A549 (cell line): Measurements from ENCODE around the gene PHOSPHO2. TPM values are rescaled to one million over a fixed set of nuclear protein-coding genes. Genes with fewer than 3 reads are reported as not detected.

Source experiments
- ATAC-seq, 2 experiments: fragments of 200-7000 bp in 1 of 2; fragments of >200 bp in 1 of 2; cut with Nextera tagmentation in 1 of 2; cut with Tn5 transposase in 1 of 2; 3 replicates each; pipeline versions ENCODE4 v1.8.0 to v1.9.1; 2018 to 2020; ENCODE audit warnings: mild to moderate bottlenecking in 1 of 2, moderate library complexity in 1 of 2
- CTCF ChIA-PET: fragments of 300-600 bp; sonication (Branson Sonifier 250); formaldehyde crosslinking; extraction: SDS; loops from one replicate; lab custom pipeline; 2021; ENCODE audit warnings: antibody characterized with exemption, inconsistent platforms; lab: Yijun Ruan, JAX
- POLR2A ChIA-PET: fragments of 350-600 bp; formaldehyde crosslinking; extraction: SDS; loops from one replicate; lab custom pipeline; 2021; ENCODE audit warnings: antibody characterized with exemption, inconsistent platforms; lab: Yijun Ruan, JAX
- DNase-seq, 2 experiments: peaks; one replicate each; pipeline versions ENCODE4 v3.0.0 to v3.0.0-alpha.2; 2011 to 2016; ENCODE audit warnings: low read depth in 1 of 2, low spot score in 1 of 2
- FAIRE-seq: peaks from 2 replicates; lab custom pipeline; 2011; peaks lifted over from hg19 to GRCh38; lab: Jason Lieb, UNC
- H3K27ac ChIP-seq, 2 experiments: fragments of >200 bp; sonication (Bioruptor Twin); formaldehyde crosslinking; 3 replicates each; pipeline ENCODE4 v1.5.1; 2016 to 2017
- H3K4me1 ChIP-seq: fragments of >200 bp; sonication (Bioruptor Twin); formaldehyde crosslinking; 3 replicates; pipeline ENCODE4 v1.6.1; 2016
- H3K4me2 ChIP-seq: fragments of >200 bp; sonication (Bioruptor Twin); formaldehyde crosslinking; 3 replicates; pipeline ENCODE4 v1.6.1; 2016
- H3K4me3 ChIP-seq: fragments of >200 bp; sonication (Bioruptor Twin); formaldehyde crosslinking; 3 replicates; pipeline ENCODE4 v1.5.1; 2016
- H3K9me3 ChIP-seq: fragments of >200 bp; sonication (Bioruptor Twin); formaldehyde crosslinking; 3 replicates; pipeline ENCODE4 v1.6.1; 2016
- ATOH8 ChIP-seq: fragments of 250-450 bp; sonication (Bioruptor Pico); IDR thresholded peaks from 2 replicates; pipeline ENCODE4 v1.5.0; 2020; ENCODE audit warnings: low read depth, mild to moderate bottlenecking, moderate library complexity
- CBX2 ChIP-seq: fragments of 200-600 bp; sonication (generic); IDR thresholded peaks from 2 replicates; pipeline ENCODE4 v1.6.1; 2016; ENCODE audit warnings: low read depth, mild to moderate bottlenecking, borderline replicate concordance
- CTCF ChIP-seq: fragments of >200 bp; sonication (Bioruptor Twin); formaldehyde crosslinking; IDR thresholded peaks from 3 replicates; pipeline ENCODE4 v1.5.1; 2016
- EP300 ChIP-seq, 2 experiments: fragments of >200 bp; sonication (Bioruptor Twin); formaldehyde crosslinking; IDR thresholded peaks; 2 replicates in 1 of 2; 3 replicates in 1 of 2; pipeline ENCODE4 v1.6.1; 2016 to 2017
- HES2 ChIP-seq: fragments of >200 bp; sonication (Bioruptor Twin); formaldehyde crosslinking; IDR thresholded peaks from 2 replicates; pipeline ENCODE4 v1.6.1; 2016
- HMGXB4 ChIP-seq: fragments of 250-450 bp; sonication (Bioruptor Pico); IDR thresholded peaks from 2 replicates; pipeline ENCODE4 v1.5.0; 2021; ENCODE audit warnings: mild to moderate bottlenecking, moderate library complexity, borderline replicate concordance
- HOXB5 ChIP-seq: fragments of 250-450 bp; sonication (Bioruptor Pico); IDR thresholded peaks from 2 replicates; pipeline ENCODE4 v1.5.0; 2020; ENCODE audit warnings: mild to moderate bottlenecking, moderate library complexity
- KDM5A ChIP-seq: fragments of 200-600 bp; sonication (generic); IDR thresholded peaks from 2 replicates; pipeline ENCODE4 v1.6.1; 2016; ENCODE audit warnings: antibody characterized with exemption, mild to moderate bottlenecking
- MAFK ChIP-seq: fragments of 450-650 bp; IDR thresholded peaks from 2 replicates; pipeline ENCODE4 v1.6.1; 2014; ENCODE audit not compliant: partially characterized antibody
- MAX ChIP-seq: IDR thresholded peaks from 2 replicates; pipeline ENCODE4 v1.6.1; 2012
- MAZ ChIP-seq: fragments of 150-350 bp; IDR thresholded peaks from 2 replicates; pipeline ENCODE4 v1.6.1; 2014; ENCODE audit warnings: antibody characterized with exemption, low read depth, low read length, borderline replicate concordance
- NFE2L2 ChIP-seq: fragments of 150-350 bp; conservative IDR thresholded peaks from 2 replicates; pipeline ENCODE4 v1.6.1; 2014; ENCODE audit warnings: low read length
- NPAS2 ChIP-seq: fragments of 250-450 bp; sonication (Bioruptor Pico); IDR thresholded peaks from 2 replicates; pipeline ENCODE4 v1.8.0; 2022; ENCODE audit warnings: mild to moderate bottlenecking, moderate library complexity, borderline replicate concordance
- NR3C1 ChIP-seq: fragments of >200 bp; sonication (Bioruptor Twin); formaldehyde crosslinking; IDR thresholded peaks from 3 replicates; pipeline ENCODE4 v1.6.1; 2017
- PHF8 ChIP-seq: fragments of 200-600 bp; sonication (generic); IDR thresholded peaks from 2 replicates; pipeline ENCODE4 v1.6.1; 2016; ENCODE audit warnings: low read depth, mild to moderate bottlenecking, antibody characterized with exemption, moderate library complexity, borderline replicate concordance
- POLR2AphosphoS2 ChIP-seq: conservative IDR thresholded peaks from 2 replicates; pipeline ENCODE4 v1.6.1; 2012; ENCODE audit warnings: low read length, improper control_type of control experiment, inconsistent platforms
- RAD21 ChIP-seq, 2 experiments: fragments of >200 bp in 1 of 2; sonication (Bioruptor Twin) in 1 of 2; formaldehyde crosslinking in 1 of 2; IDR thresholded peaks in 1 of 2; conservative IDR thresholded peaks in 1 of 2; 2 replicates in 1 of 2; 3 replicates in 1 of 2; pipeline ENCODE4 v1.6.1; 2012 to 2018; ENCODE audit warnings: inconsistent platforms in 1 of 2
- REST ChIP-seq: fragments of 200-600 bp; sonication (generic); IDR thresholded peaks from 2 replicates; pipeline ENCODE4 v1.6.1; 2016; ENCODE audit warnings: antibody characterized with exemption, mild to moderate bottlenecking, moderate library complexity
- RFX5 ChIP-seq: fragments of 450-650 bp; IDR thresholded peaks from 2 replicates; pipeline ENCODE4 v1.7.1; 2014; ENCODE audit warnings: antibody characterized with exemption, mild to moderate bottlenecking, moderate library complexity
- SMC3 ChIP-seq: fragments of >200 bp; sonication (Bioruptor Twin); formaldehyde crosslinking; IDR thresholded peaks from 3 replicates; pipeline ENCODE4 v1.6.1; 2018; ENCODE audit warnings: inconsistent platforms
- USF2 ChIP-seq: fragments of 450-650 bp; IDR thresholded peaks from 2 replicates; pipeline ENCODE4 v1.6.1; 2014; ENCODE audit warnings: antibody characterized with exemption
- ZC3H11A ChIP-seq: fragments of 450-650 bp; IDR thresholded peaks from 2 replicates; pipeline ENCODE4 v1.6.1; 2014; ENCODE audit warnings: antibody characterized with exemption, mild to moderate bottlenecking
- ZNF302 ChIP-seq: fragments of 250-450 bp; sonication (Bioruptor Pico); IDR thresholded peaks from 2 replicates; pipeline ENCODE4 v1.9.0; 2021; ENCODE audit warnings: inconsistent platforms, mild to moderate bottlenecking, moderate library complexity
- ZSCAN20 ChIP-seq: fragments of 250-450 bp; sonication (Bioruptor Pico); IDR thresholded peaks from 2 replicates; pipeline ENCODE4 v1.8.0; 2022; ENCODE audit warnings: mild to moderate bottlenecking, moderate library complexity
- WGBS: methylation state at CpG from one replicate; pipeline ENCODE4 v1.1.6; 2017; ENCODE audit errors: missing lambda C conversion rate; 5-methylcytosine and 5-hydroxymethylcytosine counted together
- polyA plus RNA-seq, 4 experiments: library from polyadenylated mRNA; depleted of rRNA in 3 of 4; stranded (reverse); fragments of >200 nt; fragmentation: RNase III in 1 of 4; extraction: RNeasy Plus Mini Kit Qiagen cat#74134 plus additional on column Dnase treatment in 1 of 4; gene quantifications; 2 replicates in 3 of 4; 3 replicates in 1 of 4; pipeline ENCODE4 v1.2.3, GENCODE V29; 2011 to 2017

The PHOSPHO2 gene
- polyA plus RNA-seq, 2 of the 4 experiments (the other 2 are of a cell fraction), result 3.9 to 5.1 TPM

- ChIA-PET POLR2A (no interaction called here), CTCF (interaction anchor here (1.0 to 1.2 kb wide), 2 partner anchors 8 to 11 kb away, joined by 3 read pairs; no protein-coding TSS in a partner anchor)
- ATAC-seq (peak in 1 of 2 experiments; percentile 73; a peak in 5 of 6 replicates), FAIRE-seq (no peak), DNase-seq (no peak)
- Histone ChIP-seq H3K4me3 (peak overlapping the region; percentile 88), H3K4me1 (peaks cover 16% of the 10 kb centered on the region; the same call in 2 of the 3 replicates), H3K4me2 (peak overlapping the region; percentile 74), H3K27ac (peak overlapping the region; percentile 74 to 92), H3K9me3 (no peaks in the 10 kb centered on the region)
- 9% methylated on average over 21 of the region's 69 CpGs for WGBS
- TF ChIP-seq MAX, result no peak
- no peak for TF ChIP-seq NPAS2 (CRISPR knock-in tag)
- TF ChIP-seq MAZ, result no peak
- TF ChIP-seq HES2, result no peak
- TF ChIP-seq NFE2L2, result no peak
- no peak for TF ChIP-seq ZSCAN20 (CRISPR knock-in tag)
- no peak for TF ChIP-seq REST
- no peak for TF ChIP-seq ATOH8
- no peak for TF ChIP-seq USF2
- TF ChIP-seq EP300 (IDR thresholded peaks at IDR 0.05), result no peak
- TF ChIP-seq ZNF302 (CRISPR knock-in tag), result no peak
- no peak for TF ChIP-seq PHF8
- no peak for TF ChIP-seq POLR2AphosphoS2
- TF ChIP-seq RAD21 (conservative IDR thresholded peaks at IDR 0.05 in 1 of 2, IDR thresholded peaks at IDR 0.05 in 1 of 2), result no peak
- no peak for TF ChIP-seq SMC3
- TF ChIP-seq HOXB5 (CRISPR knock-in tag), result no peak
- TF ChIP-seq ZC3H11A, result no peak
- no peak for TF ChIP-seq RFX5
- TF ChIP-seq MAFK, result no peak
Observed at GRCh38 chr2:169734169-169734847, 40.0 kb downstream of the PHOSPHO2 start.

- ChIA-PET CTCF (interaction anchor here (0.7 to 2.0 kb wide), 3 partner anchors 9 to 33 kb away, joined by 3 to 5 read pairs (median 4); no protein-coding TSS in a partner anchor), POLR2A (no interaction called here)
- ATAC-seq (no peak), FAIRE-seq (no peak), DNase-seq (no peak)
- Histone ChIP-seq H3K27ac (no peak overlapping the region), H3K4me2 (peak overlapping the region; percentile 74; the same call in 2 of the 3 replicates), H3K9me3 (no peaks in the 10 kb centered on the region), H3K4me1 (peaks cover 18% of the 10 kb centered on the region; the same call in 2 of the 3 replicates), H3K4me3 (no peak overlapping the region)
- TF ChIP-seq CBX2 (no peak), HMGXB4 (CRISPR knock-in tag) (no peak), KDM5A (no peak), CTCF (no peak), NR3C1 (no peak)
- 84% methylated on average over 4 of the region's 4 CpGs for WGBS
Observed at GRCh38 chr2:169735623-169736022, 41.4 kb downstream of the PHOSPHO2 start.
